Measurements from ENCODE around the gene JUN. TPM values are rescaled to one million over a fixed set of nuclear protein-coding genes. Genes with fewer than 3 reads are reported as not detected.

Gene JUN
- polyA plus RNA-seq, 1 donor (not counting 4 experiments of a cell fraction or from before 2014, with no cell fraction given): 70.1 TPM

DNA sequence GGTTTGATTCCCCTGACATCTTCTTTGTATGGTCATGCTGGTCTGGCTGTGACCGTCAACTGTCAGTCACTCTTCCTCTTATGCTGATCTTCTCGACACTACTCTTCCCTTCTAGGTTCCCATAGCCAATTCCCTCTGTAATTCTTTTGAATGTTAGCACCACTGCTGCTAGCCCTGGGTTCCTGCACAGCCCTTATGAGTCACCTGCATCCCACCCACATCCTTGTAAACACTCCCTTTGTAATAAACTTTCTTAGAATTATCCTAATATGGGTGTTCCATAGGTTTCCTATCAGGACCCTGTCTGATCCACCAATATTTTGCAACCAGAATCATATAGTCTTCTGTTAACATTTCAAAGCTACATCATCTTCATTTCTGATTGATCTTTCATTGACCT, 37.1 kb downstream of the JUN start:
- H3K79me2 ChIP-seq (ENCODE audit: control insufficient read depth, insufficient read depth, low read length): no peaks in the 10 kb centered on the region
- H3K4me3 ChIP-seq (ENCODE audit: control insufficient read depth in 2 of 3, extremely low read depth in 1 of 3, insufficient read depth in 2 of 3, low read depth in 1 of 3, low read length in 3 of 3): no peak overlapping the region
- H3K4me2 ChIP-seq (ENCODE audit: control insufficient read depth, extremely low read depth, insufficient read depth, low read depth, low read length): no peak overlapping the region
- H3K9ac ChIP-seq (ENCODE audit: control insufficient read depth, extremely low read depth, insufficient read depth, low read length): no peak overlapping the region
- TF ChIP-seq, protein P1, sequence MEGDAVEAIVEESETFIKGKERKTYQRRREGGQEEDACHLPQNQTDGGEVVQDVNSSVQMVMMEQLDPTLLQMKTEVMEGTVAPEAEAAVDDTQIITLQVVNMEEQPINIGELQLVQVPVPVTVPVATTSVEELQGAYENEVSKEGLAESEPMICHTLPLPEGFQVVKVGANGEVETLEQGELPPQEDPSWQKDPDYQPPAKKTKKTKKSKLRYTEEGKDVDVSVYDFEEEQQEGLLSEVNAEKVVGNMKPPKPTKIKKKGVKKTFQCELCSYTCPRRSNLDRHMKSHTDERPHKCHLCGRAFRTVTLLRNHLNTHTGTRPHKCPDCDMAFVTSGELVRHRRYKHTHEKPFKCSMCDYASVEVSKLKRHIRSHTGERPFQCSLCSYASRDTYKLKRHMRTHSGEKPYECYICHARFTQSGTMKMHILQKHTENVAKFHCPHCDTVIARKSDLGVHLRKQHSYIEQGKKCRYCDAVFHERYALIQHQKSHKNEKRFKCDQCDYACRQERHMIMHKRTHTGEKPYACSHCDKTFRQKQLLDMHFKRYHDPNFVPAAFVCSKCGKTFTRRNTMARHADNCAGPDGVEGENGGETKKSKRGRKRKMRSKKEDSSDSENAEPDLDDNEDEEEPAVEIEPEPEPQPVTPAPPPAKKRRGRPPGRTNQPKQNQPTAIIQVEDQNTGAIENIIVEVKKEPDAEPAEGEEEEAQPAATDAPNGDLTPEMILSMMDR (optimal IDR thresholded peaks at IDR 0.05 in 1 of 3, IDR thresholded peaks at IDR 0.05 in 1 of 3, conservative IDR thresholded peaks at IDR 0.05 in 1 of 3; ENCODE audit: extremely low read depth in 1 of 3, insufficient read depth in 2 of 3, low read length in 3 of 3): no peak
- no peak for TF ChIP-seq EZH2 (IDR thresholded peaks at IDR 0.05; ENCODE audit: low read length)
- no peak overlapping the region for H3K27ac ChIP-seq (ENCODE audit: control insufficient read depth, insufficient read depth, low read length)
- H3K9me3 ChIP-seq (ENCODE audit: control insufficient read depth, low read depth, low read length): no peaks in the 10 kb centered on the region
- FAIRE-seq (no peak), DNase-seq (ENCODE audit: low read depth, low spot score) (no peak)
- H3K36me3 ChIP-seq (ENCODE audit: control insufficient read depth in 2 of 2, extremely low read depth in 1 of 2, insufficient read depth in 2 of 2, low read length in 2 of 2): no peaks in the 10 kb centered on the region
- peaks cover 23% of the 10 kb centered on the region for H3K4me1 ChIP-seq (ENCODE audit: control insufficient read depth, extremely low read depth, insufficient read depth, low read length)
- no peaks in the 10 kb centered on the region for H3K27me3 ChIP-seq (ENCODE audit: control insufficient read depth, extremely low read depth, insufficient read depth, low read length)
- H4K20me1 ChIP-seq (ENCODE audit: control insufficient read depth, extremely low read depth, insufficient read depth, low read length): no peaks in the 10 kb centered on the region
- no peaks in the 10 kb centered on the region for H3K9me1 ChIP-seq (ENCODE audit: control insufficient read depth, extremely low read depth, insufficient read depth, low read length)
- dilution Hi-C loops (cut with MboI; ENCODE audit: extremely low pct_ligation_motif_present, low sequenced_read_pairs): no loop called here
- H2AFZ ChIP-seq (ENCODE audit: control insufficient read depth, low read length): no peak overlapping the region

- Histone ChIP-seq H3K27ac (ENCODE audit: control insufficient read depth, insufficient read depth, low read length) (no peak overlapping the region), H3K27me3 (ENCODE audit: control insufficient read depth, extremely low read depth, insufficient read depth, low read length) (no peaks in the 10 kb centered on the region), H3K9ac (ENCODE audit: control insufficient read depth, extremely low read depth, insufficient read depth, low read length) (no peak overlapping the region), H3K36me3 (ENCODE audit: control insufficient read depth in 2 of 2, extremely low read depth in 1 of 2, insufficient read depth in 2 of 2, low read length in 2 of 2) (no peaks in the 10 kb centered on the region), H3K9me1 (ENCODE audit: control insufficient read depth, extremely low read depth, insufficient read depth, low read length) (no peaks in the 10 kb centered on the region), H3K4me3 (ENCODE audit: control insufficient read depth in 2 of 3, extremely low read depth in 1 of 3, insufficient read depth in 2 of 3, low read depth in 1 of 3, low read length in 3 of 3) (no peak overlapping the region), H4K20me1 (ENCODE audit: control insufficient read depth, extremely low read depth, insufficient read depth, low read length) (no peaks in the 10 kb centered on the region), H3K4me2 (ENCODE audit: control insufficient read depth, extremely low read depth, insufficient read depth, low read depth, low read length) (no peak overlapping the region), H3K9me3 (ENCODE audit: control insufficient read depth, low read depth, low read length) (no peaks in the 10 kb centered on the region), H3K4me1 (ENCODE audit: control insufficient read depth, extremely low read depth, insufficient read depth, low read length) (peaks cover 23% of the 10 kb centered on the region), H3K79me2 (ENCODE audit: control insufficient read depth, insufficient read depth, low read length) (no peaks in the 10 kb centered on the region), H2AFZ (ENCODE audit: control insufficient read depth, low read length) (no peak overlapping the region)
- peak; percentile 9 for FAIRE-seq
- dilution Hi-C loops (cut with MboI; ENCODE audit: extremely low pct_ligation_motif_present, low sequenced_read_pairs): no loop called here
- TF ChIP-seq EZH2 (IDR thresholded peaks at IDR 0.05; ENCODE audit: low read length): no peak
- TF ChIP-seq, protein P1 (optimal IDR thresholded peaks at IDR 0.05 in 1 of 3, IDR thresholded peaks at IDR 0.05 in 1 of 3, conservative IDR thresholded peaks at IDR 0.05 in 1 of 3; ENCODE audit: extremely low read depth in 1 of 3, insufficient read depth in 2 of 3, low read length in 3 of 3): no peak
- no peak for DNase-seq (ENCODE audit: low read depth, low spot score)
Observed at GRCh38 chr1:58746182-58746581, 37.7 kb downstream of the JUN start.
